DOHH2 (cell line): ENCODE measurements around the gene UBXN4.

Experiments used
- H3F3A ChIP-seq: fragments of 200-600 bp; sonication (generic), shearing (Covaris generic); 2 replicates; pipeline ENCODE4 v1.6.0; 2016; ENCODE audit warnings: antibody characterized with exemption, mild to moderate bottlenecking; ENCODE audit not compliant: control insufficient read depth, insufficient read depth
- H3K27ac ChIP-seq: fragments of 200-600 bp; sonication (generic); 2 replicates; pipeline ENCODE4 v1.5.1; 2014; ENCODE audit warnings: low read depth, mild to moderate bottlenecking, low read length, moderate library complexity
- H3K27me3 ChIP-seq: fragments of 200-600 bp; sonication (generic); 2 replicates; pipeline ENCODE4 v1.6.1; 2014; ENCODE audit warnings: mild to moderate bottlenecking, low read length, mixed read lengths; ENCODE audit not compliant: control insufficient read depth
- H3K36me3 ChIP-seq: fragments of 200-600 bp; sonication (generic); 2 replicates; pipeline ENCODE4 v1.6.1; 2014; ENCODE audit warnings: mild to moderate bottlenecking, low read length, moderate library complexity, mixed read lengths; ENCODE audit not compliant: control insufficient read depth
- H3K4me1 ChIP-seq: fragments of 200-600 bp; sonication (generic); 2 replicates; pipeline ENCODE4 v1.6.1; 2014; ENCODE audit warnings: mild to moderate bottlenecking, low read length, mixed read lengths; ENCODE audit not compliant: control insufficient read depth
- H3K4me2 ChIP-seq: fragments of 200-600 bp; sonication (generic); 2 replicates; pipeline ENCODE4 v1.6.0; 2014; ENCODE audit warnings: mild to moderate bottlenecking, low read length, moderate library complexity
- H3K4me3 ChIP-seq: fragments of 200-600 bp; sonication (generic); 2 replicates; pipeline ENCODE4 v1.5.1; 2014; ENCODE audit warnings: mild to moderate bottlenecking, low read length, mixed read lengths
- H3K79me2 ChIP-seq: fragments of 200-600 bp; sonication (generic); 2 replicates; pipeline ENCODE4 v1.6.1; 2014; ENCODE audit warnings: mild to moderate bottlenecking, low read length, mixed read lengths; ENCODE audit not compliant: control insufficient read depth
- H3K9me2 ChIP-seq: fragments of 200-600 bp; sonication (generic); replicated peaks from 2 replicates; pipeline ENCODE4 v1.6.1; 2014; ENCODE audit warnings: mild to moderate bottlenecking, low read length, mixed read lengths; ENCODE audit not compliant: control insufficient read depth
- H3K9me3 ChIP-seq: fragments of 200-600 bp; sonication (generic); 2 replicates; pipeline ENCODE4 v1.6.1; 2014; ENCODE audit warnings: antibody characterized with exemption, low read length, mixed read lengths; ENCODE audit not compliant: control insufficient read depth, insufficient read depth
- H4K20me1 ChIP-seq: fragments of 200-600 bp; sonication (generic); 2 replicates; pipeline ENCODE4 v1.6.0; 2014; ENCODE audit warnings: low read depth, mild to moderate bottlenecking, antibody characterized with exemption, low read length, moderate library complexity; ENCODE audit not compliant: control insufficient read depth, insufficient read depth
- CTCF ChIP-seq: fragments of 200-600 bp; sonication (generic); IDR thresholded peaks from one replicate; pipeline ENCODE4 v1.5.1; 2014; ENCODE audit warnings: antibody characterized with exemption, mild to moderate bottlenecking, low read depth, low read length; ENCODE audit not compliant: poor library complexity, severe bottlenecking
- EZH2phosphoT487 ChIP-seq: fragments of 200-600 bp; sonication (generic); IDR thresholded peaks from 2 replicates; pipeline ENCODE4 v1.6.1; 2017; ENCODE audit warnings: borderline replicate concordance, mild to moderate bottlenecking, antibody characterized with exemption, low read length, moderate library complexity, mixed read lengths

The UBXN4 gene

GRCh38 chr2:135817466-135817865, 75.8 kb downstream of the UBXN4 start:
- TF ChIP-seq EZH2phosphoT487 (no peak), CTCF (no peak)
- Histone ChIP-seq H3K4me2 (no peak overlapping the region), H3K9me3 (no peaks in the 10 kb centered on the region), H3K27ac (no peak overlapping the region), H4K20me1 (no peaks in the 10 kb centered on the region), H3K79me2 (no peaks in the 10 kb centered on the region), H3K27me3 (no peaks in the 10 kb centered on the region), H3K4me1 (no peaks in the 10 kb centered on the region), H3K9me2 (no peaks in the 10 kb centered on the region), H3K36me3 (no peaks in the 10 kb centered on the region), H3K4me3 (no peak overlapping the region), H3F3A (no peaks in the 10 kb centered on the region)

GRCh38 chr2:135817951-135818350, 76.3 kb downstream of the UBXN4 start:
- Histone ChIP-seq H3K4me3 (no peak overlapping the region), H3K36me3 (no peaks in the 10 kb centered on the region), H3K27ac (no peak overlapping the region), H3K4me1 (no peaks in the 10 kb centered on the region), H3F3A (no peaks in the 10 kb centered on the region), H4K20me1 (no peaks in the 10 kb centered on the region), H3K79me2 (no peaks in the 10 kb centered on the region), H3K27me3 (no peaks in the 10 kb centered on the region), H3K4me2 (no peak overlapping the region), H3K9me2 (no peaks in the 10 kb centered on the region), H3K9me3 (no peaks in the 10 kb centered on the region)
- TF ChIP-seq EZH2phosphoT487 (no peak), CTCF (no peak)

- no peaks in the 10 kb centered on the region for H3K79me2 ChIP-seq
- H3K4me3 ChIP-seq: no peak overlapping the region
- no peaks in the 10 kb centered on the region for H3K9me3 ChIP-seq
- H3K4me2 ChIP-seq: no peak overlapping the region
- TF ChIP-seq EZH2phosphoT487 (no peak), CTCF (peak; percentile 59)
- H3K27ac ChIP-seq: no peak overlapping the region
- H3K9me2 ChIP-seq: no peaks in the 10 kb centered on the region
- no peaks in the 10 kb centered on the region for H3K36me3 ChIP-seq
- H3F3A ChIP-seq: no peaks in the 10 kb centered on the region
- no peaks in the 10 kb centered on the region for H3K4me1 ChIP-seq
- H4K20me1 ChIP-seq: no peaks in the 10 kb centered on the region
- H3K27me3 ChIP-seq: no peaks in the 10 kb centered on the region
Observed at GRCh38 chr2:135818937-135819610, 77.4 kb downstream of the UBXN4 start.
